GM19351 (cell line): ENCODE measurements around the gene TDP1.
"Not testable (repeated sequence)": the region's sequence is repeated elsewhere in the genome, so short reads cannot be mapped to it uniquely, and the experiment has no call there.

Source experiments
- ATAC-seq: cut with Tn5 transposase; IDR thresholded peaks from one replicate; pipeline ENCODE4 v1.9.1; 2021; ENCODE audit warnings: mild to moderate bottlenecking, moderate library complexity; ENCODE audit not compliant: unreplicated experiment

Gene TDP1

GRCh38 chr14:89986462-89987160 lies 30.9 kb downstream of the TDP1 start:
- no peak for ATAC-seq

- ATAC-seq, result no peak
Observed at GRCh38 chr14:89987161-89987475, 31.4 kb downstream of the TDP1 start.

- no peak for ATAC-seq
Observed at GRCh38 chr14:89988787-89989186, 33.1 kb downstream of the TDP1 start.

- ATAC-seq, result no peak
Observed at GRCh38 chr14:89990218-89990617, 34.5 kb downstream of the TDP1 start.

GRCh38 chr14:89990623-89991275 lies 35.0 kb downstream of the TDP1 start:
- no peak for ATAC-seq

- no peak for ATAC-seq
Observed at GRCh38 chr14:89992273-89992672, 36.5 kb downstream of the TDP1 start.

GRCh38 chr14:89996963-89997362 lies 41.2 kb downstream of the TDP1 start:
- ATAC-seq, result no peak

GRCh38 chr14:90000935-90001334 lies 45.2 kb downstream of the TDP1 start:
- ATAC-seq, result no peak

GRCh38 chr14:90003526-90004307 lies 48.0 kb downstream of the TDP1 start:
- no peak for ATAC-seq

- no peak for ATAC-seq
Observed at GRCh38 chr14:90005441-90005840, 49.7 kb downstream of the TDP1 start.

GRCh38 chr14:90005939-90006530 lies 50.3 kb downstream of the TDP1 start:
- ATAC-seq, result no peak

- ATAC-seq, result no peak
Observed at GRCh38 chr14:90017371-90017770, 61.6 kb downstream of the TDP1 start.

- ATAC-seq, result no peak
Observed at GRCh38 chr14:90019824-90020523, 64.2 kb downstream of the TDP1 start.

GRCh38 chr14:90023176-90023896 lies 67.6 kb downstream of the TDP1 start:
- no peak for ATAC-seq

GRCh38 chr14:90024910-90025309 lies 69.2 kb downstream of the TDP1 start:
- ATAC-seq, result no peak

- not testable (repeated sequence) for ATAC-seq
Observed at GRCh38 chr14:90026608-90027007, 70.9 kb downstream of the TDP1 start.

GRCh38 chr14:90027842-90028241 lies 72.1 kb downstream of the TDP1 start:
- no peak for ATAC-seq

- no peak for ATAC-seq
Observed at GRCh38 chr14:90034156-90034555, 78.4 kb downstream of the TDP1 start.

GRCh38 chr14:90034835-90035525 lies 79.3 kb downstream of the TDP1 start:
- no peak for ATAC-seq
